GM12878 (cell line): ENCODE data around the gene ANO8. TPM values are rescaled to one million over a fixed set of nuclear protein-coding genes. Genes with fewer than 3 reads are reported as not detected.
A peak's percentile ranks its signal among the peaks of the same experiment; 100 is the strongest.

ENCODE experiments used
- ATAC-seq: fragments of 200-7000 bp; cut with Tn5 transposase; 3 replicates; pipeline ENCODE4 v1.9.1; 2020; ENCODE audit warnings: mild to moderate bottlenecking, moderate library complexity
- BruUV-seq: library from RNA; stranded (reverse); fragments of 400-500 nt; replicated peaks from 2 replicates; lab custom pipeline; 2021; lab: Mats Ljungman, UMichigan
- CTCF ChIA-PET: fragments of 300-600 bp; sonication (Branson Sonifier 250); formaldehyde crosslinking; extraction: SDS; loops from one replicate; lab custom pipeline; 2021; ENCODE audit warnings: inconsistent platforms; lab: Yijun Ruan, JAX
- POLR2A ChIA-PET: fragments of 350-600 bp; formaldehyde crosslinking; extraction: SDS; loops from one replicate; lab custom pipeline; 2021; ENCODE audit warnings: inconsistent platforms; lab: Charles Lee
- RAD21 ChIA-PET: fragments of 300-600 bp; sonication (Branson Sonifier 250); formaldehyde crosslinking; loops from one replicate; lab custom pipeline; 2023; ENCODE audit warnings: antibody characterized with exemption; ENCODE audit not compliant: unreplicated experiment; lab: Charles Lee
- SMC1A ChIA-PET: fragments of 300-600 bp; sonication (Branson Sonifier 250); formaldehyde crosslinking; loops from one replicate; lab custom pipeline; 2023; ENCODE audit not compliant: unreplicated experiment, uncharacterized antibody; lab: Charles Lee
- DNase-seq: peaks from one replicate; pipeline ENCODE4 v3.0.0-alpha.2; 2011; ENCODE audit warnings: low read depth, low spot score
- FAIRE-seq: peaks from 3 replicates; lab custom pipeline; 2011; peaks lifted over from hg19 to GRCh38; lab: Jason Lieb, UNC
- H2AFZ ChIP-seq: 2 replicates; pipeline ENCODE4 v1.6.0; 2011; ENCODE audit warnings: low read depth, low read length, control low read depth; ENCODE audit not compliant: control insufficient read depth
- H3K27ac ChIP-seq: 2 replicates; pipeline ENCODE4 v1.5.1; 2011; ENCODE audit warnings: control low read depth; ENCODE audit not compliant: control insufficient read depth, insufficient read depth
- H3K27me3 ChIP-seq, 2 experiments: replicated peaks in 1 of 2; 2 replicates each; pipeline versions ENCODE4 v1.6.0 to v1.6.1; 2011; ENCODE audit warnings: low read length in 1 of 2; ENCODE audit not compliant: control insufficient read depth in 2 of 2, insufficient read depth in 2 of 2
- H3K36me3 ChIP-seq, 2 experiments: 2 replicates each; pipeline ENCODE4 v1.5.1; 2011; ENCODE audit warnings: low read length in 1 of 2; ENCODE audit not compliant: control insufficient read depth in 2 of 2, insufficient read depth in 2 of 2
- H3K4me1 ChIP-seq: 2 replicates; pipeline ENCODE4 v1.6.1; 2011; ENCODE audit warnings: mild to moderate bottlenecking, low read length, moderate library complexity, mixed read lengths; ENCODE audit not compliant: control insufficient read depth, insufficient read depth
- H3K4me2 ChIP-seq: 2 replicates; pipeline ENCODE4 v1.6.0; 2011; ENCODE audit warnings: control low read depth; ENCODE audit not compliant: control insufficient read depth, insufficient read depth
- H3K4me3 ChIP-seq: fragments of 200-600 bp; sonication (generic); 2 replicates; pipeline ENCODE4 v1.5.1; 2016
- H3K79me2 ChIP-seq: 2 replicates; pipeline ENCODE4 v1.6.0; 2011; ENCODE audit warnings: low read length; ENCODE audit not compliant: control insufficient read depth, insufficient read depth
- H3K9ac ChIP-seq: 2 replicates; pipeline ENCODE4 v1.8.0; 2011; ENCODE audit warnings: low read length, control low read depth, mixed read lengths; ENCODE audit not compliant: control insufficient read depth, insufficient read depth
- H3K9me3 ChIP-seq: replicated peaks from 3 replicates; pipeline ENCODE4 v1.5.1; 2011; ENCODE audit warnings: mild to moderate bottlenecking, low read length; ENCODE audit not compliant: control insufficient read depth, insufficient read depth
- H4K20me1 ChIP-seq: 2 replicates; pipeline ENCODE4 v1.6.0; 2011; ENCODE audit not compliant: control insufficient read depth, insufficient read depth
- BCL11A ChIP-seq: IDR thresholded peaks from 2 replicates; pipeline ENCODE4 v1.6.1; 2011; ENCODE audit warnings: low read depth, low read length
- HSF1 ChIP-seq: fragments of 150-350 bp; IDR thresholded peaks from 2 replicates; pipeline ENCODE4 v1.6.1; 2014; ENCODE audit warnings: mild to moderate bottlenecking, low read depth, low read length
- IKZF2 ChIP-seq, 2 experiments: fragments of 450-650 bp; IDR thresholded peaks; 2 replicates each; pipeline ENCODE4 v1.6.1; 2017; ENCODE audit warnings: mild to moderate bottlenecking in 2 of 2, moderate library complexity in 2 of 2
- MEF2A ChIP-seq: IDR thresholded peaks from 2 replicates; pipeline ENCODE4 v1.6.1; 2011; ENCODE audit warnings: low read depth, mild to moderate bottlenecking, low read length, moderate library complexity; ENCODE audit not compliant: insufficient read depth
- NFYB ChIP-seq: IDR thresholded peaks from 2 replicates; pipeline ENCODE4 v1.6.1; 2011; ENCODE audit warnings: low read depth, mild to moderate bottlenecking, low read length, improper control_type of control experiment, moderate library complexity; ENCODE audit not compliant: insufficient read depth
- RFX5 ChIP-seq: IDR thresholded peaks from 2 replicates; pipeline ENCODE4 v1.6.1; 2011; ENCODE audit warnings: low read depth, low read length, improper control_type of control experiment
- ZBTB33 ChIP-seq: fragments of 450-650 bp; IDR thresholded peaks from 2 replicates; pipeline ENCODE4 v1.6.1; 2017; ENCODE audit warnings: mild to moderate bottlenecking
- ZNF24 ChIP-seq: fragments of 450-650 bp; IDR thresholded peaks from 2 replicates; pipeline ENCODE4 v1.6.1; 2017; ENCODE audit warnings: antibody characterized with exemption, mild to moderate bottlenecking
- WGBS: methylation state at CpG from one replicate; pipeline ENCODE4 v1.1.6; 2016; ENCODE audit warnings: low lambda C conversion rate; ENCODE audit not compliant: insufficient replicate concordance, insufficient coverage; ENCODE audit errors: missing lambda C conversion rate; 5-methylcytosine and 5-hydroxymethylcytosine counted together
- in situ Hi-C: fragments of 300-500 bp; cut with MboI; formaldehyde crosslinking; loops from 9 replicates; pipeline ENCODE4 v1.14.3; 2018; ENCODE audit warnings: mixed read lengths
- intact Hi-C: fragments of 100-400 bp; cut with micrococcal nuclease; formaldehyde crosslinking; loops from one replicate; pipeline ENCODE4 v1.14.2; 2022; ENCODE audit not compliant: unreplicated experiment
- polyA plus RNA-seq, 11 experiments: library from polyadenylated mRNA; depleted of rRNA in 4 of 11; unstranded in 6 of 11; stranded (reverse) in 5 of 11; fragments of >200 nt; fragmentation: Nextera tagmentation in 4 of 11; fragmentation: Illumina TruSeq in 1 of 11; extraction: Ambion mirVana in 4 of 11; extraction: Trizol in 1 of 11; gene quantifications; 1 replicate in 1 of 11; 2 replicates in 10 of 11; pipeline versions ENCODE4 v1.2.1 to v1.2.3, GENCODE V29; 2011 to 2016; ENCODE audit warnings: inconsistent platforms in 2 of 11, missing spikeins in 2 of 11, low read depth in 1 of 11
- total RNA-seq, 4 experiments: library from RNA; depleted of rRNA in 3 of 4; stranded (reverse); fragments of >200 nt in 3 of 4; fragmentation: Illumina TruSeq in 1 of 4; extraction: Trizol in 1 of 4; gene quantifications; 2 replicates each; pipeline versions ENCODE4 v1.2.1 to v1.2.3, GENCODE V29; 2013 to 2021

Gene ANO8
- total and polyA plus RNA-seq, 10 of the 15 experiments (the other 5 are each of a cell fraction or from before 2014, with no cell fraction given) = 0.04 to 6.7 (median 1.1) TPM

GRCh38 chr19:17347361-17347760, 12.7 kb upstream of the ANO8 start:
- ChIA-PET POLR2A (interaction anchor here (0.5 to 1.0 kb wide), 4 partner anchors 38 to 236 kb away, joined by 3 read pairs; no protein-coding TSS in a partner anchor), SMC1A (interaction anchor here (1.2 to 6.6 kb wide), 4 partner anchors 32 to 59 kb away, joined by 3 to 69 read pairs (median 3); no protein-coding TSS in a partner anchor), RAD21 (interaction anchor here (0.8 to 4.6 kb wide), 2 partner anchors 38 to 42 kb away, joined by 3 to 32 read pairs; no protein-coding TSS in a partner anchor), CTCF (interaction anchor here (0.7 to 9.2 kb wide), 10 partner anchors 10 to 149 kb away, joined by 3 to 170 read pairs (median 4); partner anchors contain the start of genes CCDC194 and MRPL34)
- no peak overlapping the region; the same call in 1 of the 2 replicates for H3K4me2 ChIP-seq
- no peaks in the 10 kb centered on the region for H3K36me3 ChIP-seq
- DNase-seq (no peak), FAIRE-seq (no peak), ATAC-seq (no peak)
- no peak overlapping the region for H3K9ac ChIP-seq
- H2AFZ ChIP-seq = peak overlapping the region; percentile 28; the same call in 1 of the 2 replicates
- no peaks in the 10 kb centered on the region for H3K79me2 ChIP-seq
- no peak overlapping the region for H3K4me3 ChIP-seq
- H3K4me1 ChIP-seq = peaks cover 19% of the 10 kb centered on the region
- H3K27me3 ChIP-seq = no peaks in the 10 kb centered on the region
- H4K20me1 ChIP-seq = no peaks in the 10 kb centered on the region
- in situ Hi-C loops = loop anchor here (5.0 kb wide), 2 partner anchors 40 to 120 kb away; no protein-coding TSS in a partner anchor
- no TSS peak for BruUV-seq
- WGBS = 30% methylated on average over 6 of the region's 6 CpGs
- H3K9me3 ChIP-seq = no peaks in the 10 kb centered on the region
- no peak overlapping the region for H3K27ac ChIP-seq
- TF ChIP-seq IKZF2 (IDR thresholded peaks at IDR 0.05) (0 out of 4 replicates have a peak, but pooled peaks of 1 of the 2 experiments have one; percentile 9), BCL11A (no peak), ZBTB33 (no peak), RFX5 (no peak), MEF2A (0 out of 2 replicates have a peak, but pooled peaks have one; percentile 11), HSF1 (no peak), ZNF24 (no peak), NFYB (no peak)
- intact Hi-C loops = no loop called here
